H1 (cell line): ENCODE data around the gene TPM1. TPM values are rescaled to one million over a fixed set of nuclear protein-coding genes. Genes with fewer than 3 reads are reported as not detected.

Experiments
- CTCF ChIA-PET: fragments of 300-600 bp; sonication (Branson Sonifier 250); formaldehyde crosslinking; loops from one replicate; lab custom pipeline; 2021; ENCODE audit not compliant: partially characterized antibody; lab: Charles Lee
- POLR2A ChIA-PET: fragments of 300-600 bp; sonication (Branson Sonifier 250); formaldehyde crosslinking; loops from one replicate; lab custom pipeline; 2021; ENCODE audit warnings: inconsistent platforms; ENCODE audit not compliant: partially characterized antibody; lab: Charles Lee
- DNase-seq, 2 experiments: peaks; one replicate each; pipeline versions ENCODE4 v3.0.0 to v3.0.0-alpha.2; 2010 to 2022; ENCODE audit warnings: low spot score in 2 of 2, low read depth in 1 of 2, mixed read lengths in 1 of 2
- FAIRE-seq: peaks from 2 replicates; lab custom pipeline; 2011; peaks lifted over from hg19 to GRCh38; lab: Jason Lieb, UNC
- H2AFZ ChIP-seq: 2 replicates; pipeline ENCODE4 v1.8.1; 2012; ENCODE audit warnings: low read length, inconsistent platforms
- H2AK5ac ChIP-seq: 2 replicates; pipeline ENCODE4 v1.6.1; 2013; ENCODE audit warnings: low read depth, low read length
- H2BK120ac ChIP-seq: replicated peaks from 2 replicates; pipeline ENCODE3; 2013; ENCODE audit warnings: low read depth, low read length, inconsistent platforms
- H2BK12ac ChIP-seq: 2 replicates; pipeline ENCODE4 v1.6.1; 2013; ENCODE audit warnings: low read depth, low read length
- H2BK15ac ChIP-seq: 2 replicates; pipeline ENCODE4 v1.6.1; 2013; ENCODE audit warnings: low read length
- H2BK20ac ChIP-seq: 2 replicates; pipeline ENCODE4 v1.6.1; 2013; ENCODE audit warnings: low read length
- H2BK5ac ChIP-seq: 2 replicates; pipeline ENCODE4 v1.6.1; 2013; ENCODE audit warnings: low read depth, low read length
- H3K14ac ChIP-seq: 2 replicates; pipeline ENCODE4 v1.6.1; 2013; ENCODE audit warnings: inconsistent platforms; ENCODE audit not compliant: insufficient read length
- H3K18ac ChIP-seq: 2 replicates; pipeline ENCODE4 v1.6.1; 2013; ENCODE audit warnings: low read length; ENCODE audit errors: extremely low read depth
- H3K23ac ChIP-seq: 2 replicates; pipeline ENCODE4 v1.6.1; 2013; ENCODE audit warnings: inconsistent platforms; ENCODE audit not compliant: insufficient read length
- H3K23me2 ChIP-seq: 2 replicates; pipeline ENCODE4 v1.6.1; 2013; ENCODE audit warnings: low read depth, low read length
- H3K27ac ChIP-seq: 2 replicates; pipeline ENCODE4 v1.6.1; 2011; ENCODE audit warnings: low read depth, low read length, inconsistent platforms
- H3K27me3 ChIP-seq, 4 experiments: replicated peaks in 1 of 4; 1 replicate in 1 of 4; 2 replicates in 3 of 4; pipeline versions ENCODE4 v1.6.1 to v1.8.1; 2011 to 2013; ENCODE audit warnings: low read length in 3 of 4, mild to moderate bottlenecking in 3 of 4, inconsistent platforms in 2 of 4, mixed read lengths in 2 of 4, moderate library complexity in 1 of 4; ENCODE audit not compliant: control insufficient read depth in 3 of 4, insufficient read depth in 3 of 4; ENCODE audit errors: extremely low read depth in 1 of 4
- H3K36me3 ChIP-seq, 4 experiments: 2 replicates each; pipeline versions ENCODE4 v1.6.1 to v1.8.1; 2011 to 2013; ENCODE audit warnings: mild to moderate bottlenecking in 4 of 4, low read length in 3 of 4, moderate library complexity in 2 of 4, control low read depth in 1 of 4, inconsistent platforms in 1 of 4; ENCODE audit not compliant: insufficient read depth in 4 of 4, control insufficient read depth in 2 of 4
- H3K4ac ChIP-seq: replicated peaks from 2 replicates; pipeline ENCODE3; 2013; ENCODE audit warnings: low read length, low read depth, mixed read lengths, inconsistent platforms; ENCODE audit not compliant: insufficient read length
- H3K4me1 ChIP-seq, 4 experiments: replicated peaks in 1 of 4; 1 replicate in 1 of 4; 2 replicates in 3 of 4; pipeline versions ENCODE4 v1.6.1 to v1.8.1; 2011 to 2013; ENCODE audit warnings: low read length in 3 of 4, inconsistent platforms in 2 of 4, mixed read lengths in 1 of 4; ENCODE audit not compliant: insufficient read depth in 4 of 4, control insufficient read depth in 3 of 4
- H3K4me2 ChIP-seq, 2 experiments: 2 replicates each; pipeline versions ENCODE4 v1.6.1 to v1.8.1; 2011 to 2013; ENCODE audit warnings: low read depth in 2 of 2, low read length in 2 of 2, control low read depth in 1 of 2, inconsistent platforms in 1 of 2, mild to moderate bottlenecking in 1 of 2; ENCODE audit not compliant: insufficient read depth in 1 of 2
- H3K4me3 ChIP-seq, 4 experiments: fragments of 200-600, 300-600 bp in 1 of 4; sonication (generic), shearing (Covaris generic), sonication (Bioruptor Twin) in 1 of 4; 2 replicates each; pipeline versions ENCODE4 v1.5.1 to v1.8.1; 2011 to 2016; ENCODE audit warnings: low read length in 4 of 4, low read depth in 3 of 4, control low read depth in 2 of 4, inconsistent platforms in 2 of 4, mild to moderate bottlenecking in 2 of 4, mixed read lengths in 1 of 4, moderate library complexity in 1 of 4; ENCODE audit not compliant: insufficient read depth in 2 of 4; ENCODE audit errors: extremely low read depth in 1 of 4
- H3K56ac ChIP-seq: replicated peaks from 2 replicates; pipeline ENCODE3; 2013; ENCODE audit warnings: low read depth, mild to moderate bottlenecking, mixed read lengths, low read length, inconsistent platforms; ENCODE audit not compliant: insufficient read length
- H3K79me1 ChIP-seq: 2 replicates; pipeline ENCODE4 v1.6.1; 2013; ENCODE audit warnings: low read depth, low read length, control low read depth
- H3K79me2 ChIP-seq, 2 experiments: 2 replicates each; pipeline versions ENCODE4 v1.6.1 to v1.8.1; 2012 to 2013; ENCODE audit warnings: low read length in 2 of 2, mild to moderate bottlenecking in 2 of 2, inconsistent platforms in 1 of 2; ENCODE audit not compliant: insufficient read depth in 2 of 2, control insufficient read depth in 1 of 2
- H3K9ac ChIP-seq, 4 experiments: replicated peaks in 1 of 4; 1 replicate in 1 of 4; 2 replicates in 3 of 4; pipeline versions ENCODE4 v1.6.1 to v1.8.1; 2011 to 2013; ENCODE audit warnings: low read depth in 3 of 4, low read length in 3 of 4, control low read depth in 2 of 4, mild to moderate bottlenecking in 2 of 4, moderate library complexity in 2 of 4, inconsistent platforms in 1 of 4; ENCODE audit errors: extremely low read depth in 1 of 4
- H3K9me3 ChIP-seq, 2 experiments: 2 replicates each; pipeline versions ENCODE4 v1.6.1 to v1.8.1; 2012 to 2013; ENCODE audit warnings: mild to moderate bottlenecking in 2 of 2, moderate library complexity in 2 of 2, control low read depth in 1 of 2, inconsistent platforms in 1 of 2, low read depth in 1 of 2, low read length in 1 of 2, mixed read lengths in 1 of 2; ENCODE audit not compliant: insufficient read depth in 2 of 2
- H4K20me1 ChIP-seq, 2 experiments: replicated peaks in 1 of 2; 2 replicates each; pipeline versions ENCODE3 to v1.8.1; 2011 to 2013; ENCODE audit warnings: inconsistent platforms in 2 of 2, low read length in 2 of 2, mild to moderate bottlenecking in 1 of 2; ENCODE audit not compliant: insufficient read depth in 2 of 2, control insufficient read depth in 1 of 2
- H4K5ac ChIP-seq: 2 replicates; pipeline ENCODE4 v1.6.1; 2013; ENCODE audit warnings: low read length, low read depth, mixed read lengths, inconsistent platforms; ENCODE audit not compliant: insufficient read length
- H4K8ac ChIP-seq: 2 replicates; pipeline ENCODE4 v1.8.0; 2013; ENCODE audit warnings: mild to moderate bottlenecking, moderate library complexity, low read length, inconsistent platforms; ENCODE audit not compliant: insufficient read depth; ENCODE audit errors: extremely low read depth
- H4K91ac ChIP-seq: replicated peaks from 2 replicates; pipeline ENCODE3; 2013; ENCODE audit warnings: low read length, mixed read lengths, inconsistent platforms; ENCODE audit not compliant: insufficient read length
- CHD2 ChIP-seq: IDR thresholded peaks from 2 replicates; pipeline ENCODE4 v1.6.1; 2012; ENCODE audit warnings: low read length, improper control_type of control experiment
- EZH2 ChIP-seq: fragments of 200-600 bp; sonication (generic); IDR thresholded peaks from 2 replicates; pipeline ENCODE4 v1.7.1; 2012; ENCODE audit warnings: low read depth, mild to moderate bottlenecking, moderate library complexity, low read length, inconsistent platforms; ENCODE audit not compliant: severe bottlenecking
- KDM1A ChIP-seq: fragments of 200-600, 300-600 bp; sonication (generic); IDR thresholded peaks from 2 replicates; pipeline ENCODE4 v1.7.1; 2016; ENCODE audit warnings: mild to moderate bottlenecking, low read length, borderline replicate concordance
- NRF1 ChIP-seq: IDR thresholded peaks from 2 replicates; pipeline ENCODE4 v1.6.1; 2011; ENCODE audit warnings: mild to moderate bottlenecking, low read depth, low read length, improper control_type of control experiment
- POLR2A ChIP-seq, 2 experiments: IDR thresholded peaks; 1 replicate in 1 of 2; 2 replicates in 1 of 2; pipeline ENCODE4 v1.6.1; 2011; ENCODE audit warnings: low read depth in 2 of 2, low read length in 2 of 2, mild to moderate bottlenecking in 2 of 2; ENCODE audit errors: control extremely low read depth in 1 of 2
- RAD21 ChIP-seq, 2 experiments: IDR thresholded peaks in 1 of 2; conservative IDR thresholded peaks in 1 of 2; 2 replicates each; pipeline ENCODE4 v1.6.1; 2011; ENCODE audit warnings: low read depth in 2 of 2, low read length in 2 of 2, improper control_type of control experiment in 1 of 2, inconsistent platforms in 1 of 2, mild to moderate bottlenecking in 1 of 2, moderate library complexity in 1 of 2
- WGBS, 2 experiments: shearing (Covaris generic) in 1 of 2; methylation state at CpG; one replicate each; pipeline versions ENCODE4 v1.1.6 to v1.1.7; 2013 to 2015; ENCODE audit warnings: low lambda C conversion rate in 2 of 2, mixed read lengths in 2 of 2, inconsistent platforms in 1 of 2, low coverage in 1 of 2, missing lambda C conversion rate in 1 of 2; ENCODE audit not compliant: insufficient replicate concordance in 2 of 2, insufficient coverage in 1 of 2, insufficient read length in 1 of 2; ENCODE audit errors: extremely low coverage in 1 of 2, missing lambda C conversion rate in 1 of 2; 5-methylcytosine and 5-hydroxymethylcytosine counted together
- polyA plus RNA-seq, 7 experiments: library from polyadenylated mRNA; depleted of rRNA in 3 of 7; stranded (reverse) in 5 of 7; unstranded in 2 of 7; fragments of >200 nt in 5 of 7; fragments of 200-250 nt in 2 of 7; gene quantifications; 1 replicate in 5 of 7; 2 replicates in 1 of 7; 4 replicates in 1 of 7; pipeline versions ENCODE4 v1.2.1 to v1.2.3, GENCODE V29; 2011 to 2013; ENCODE audit warnings: missing spikeins in 2 of 7, mixed read lengths in 2 of 7
- total RNA-seq: library from RNA; stranded (reverse); fragmentation: NEBNext Ultra II Directional; extraction: Animal tissue kit (Norgen Biotek cat#: 25700); gene quantifications from 2 replicates; pipeline ENCODE4 v1.2.1, GENCODE V29; 2021
- TF ChIP-seq, protein P1 (sequence below): IDR thresholded peaks from 2 replicates; pipeline ENCODE4 v1.6.1; 2012; ENCODE audit warnings: inconsistent platforms

Gene TPM1
- total and polyA plus RNA-seq, 2 of the 8 experiments (the other 6 are each of a cell fraction or from before 2014, with no cell fraction given): 258 to 579 TPM

DNA sequence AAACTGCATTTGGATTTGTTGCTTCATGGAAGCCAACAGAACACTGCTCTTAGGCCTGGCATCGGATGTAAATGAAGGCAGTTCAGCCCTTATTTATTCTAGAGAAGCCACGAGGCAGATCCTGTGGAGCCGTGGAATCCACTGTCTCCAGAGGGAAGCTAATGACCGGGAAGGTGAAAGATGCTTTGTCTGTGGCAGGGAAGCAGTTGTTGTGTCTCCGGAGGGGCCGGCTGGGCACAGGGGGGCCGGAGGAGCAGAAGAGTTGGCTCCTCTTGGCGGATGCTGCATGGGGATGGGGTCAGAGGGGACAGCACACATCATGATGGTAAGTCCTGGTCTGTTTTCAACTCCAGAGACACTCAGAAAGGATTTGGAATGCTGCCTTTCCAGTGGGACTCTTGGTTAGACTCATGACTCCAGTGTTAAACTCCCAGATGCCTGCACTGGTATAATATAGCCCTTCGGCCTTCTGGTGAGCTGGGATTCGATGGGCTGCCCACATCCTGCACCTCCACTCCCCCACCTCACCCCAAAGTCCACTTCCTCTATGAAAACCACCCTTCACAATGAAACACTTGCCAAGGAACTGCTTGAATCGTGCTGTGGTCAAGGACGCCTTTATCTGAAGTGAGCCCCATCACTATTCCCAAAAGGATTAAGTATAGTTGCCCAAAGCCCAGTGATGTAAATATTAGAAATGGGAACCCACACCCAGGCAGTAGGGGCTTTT lies 33.6 kb downstream of the TPM1 start:
- H4K8ac ChIP-seq: no peak overlapping the region
- H2BK5ac ChIP-seq: peak overlapping the region; percentile 93
- H3K27ac ChIP-seq: peak overlapping the region; percentile 76
- no peak overlapping the region for H2AFZ ChIP-seq
- peak overlapping the region in 1 of 4 experiments; percentile 36; a peak in 2 of 8 replicates for H3K4me3 ChIP-seq
- H4K91ac ChIP-seq: peak overlapping the region; percentile 83
- H3K4me2 ChIP-seq: peak overlapping the region; percentile 56 to 61
- H3K4ac ChIP-seq: peak overlapping the region; percentile 41
- no peaks in the 10 kb centered on the region for H3K23me2 ChIP-seq
- FAIRE-seq (no peak), DNase-seq (no peak)
- TF ChIP-seq EZH2 (no peak), RAD21 (IDR thresholded peaks at IDR 0.05 in 1 of 2, conservative IDR thresholded peaks at IDR 0.05 in 1 of 2; ENCODE audit: low read depth in 2 of 2, low read length in 2 of 2) (no peak), NRF1 (no peak), CHD2 (0 out of 2 replicates have a peak, but pooled peaks have one; percentile 7), POLR2A (IDR thresholded peaks at IDR 0.05; ENCODE audit: control extremely low read depth in 1 of 2, low read depth in 2 of 2, low read length in 2 of 2) (peak in 1 of 2 experiments; percentile 51; a peak in 1 of 3 replicates), KDM1A (no peak)
- TF ChIP-seq, protein P1, sequence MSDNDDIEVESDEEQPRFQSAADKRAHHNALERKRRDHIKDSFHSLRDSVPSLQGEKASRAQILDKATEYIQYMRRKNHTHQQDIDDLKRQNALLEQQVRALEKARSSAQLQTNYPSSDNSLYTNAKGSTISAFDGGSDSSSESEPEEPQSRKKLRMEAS: no peak
- no peaks in the 10 kb centered on the region for H3K79me1 ChIP-seq
- H4K20me1 ChIP-seq: no peaks in the 10 kb centered on the region
- no peak overlapping the region for H3K23ac ChIP-seq
- H4K5ac ChIP-seq: peak overlapping the region; percentile 3
- no peaks in the 10 kb centered on the region for H3K79me2 ChIP-seq
- no peak overlapping the region for H3K14ac ChIP-seq
- CTCF ChIA-PET: interaction anchor here (0.8 to 1.9 kb wide), 6 partner anchors 10 to 28 kb away, joined by 3 to 16 read pairs (median 4); no protein-coding TSS in a partner anchor
- H3K9ac ChIP-seq: peak overlapping the region in 3 of 4 experiments; percentile 7 to 42 (median 39); a peak in 3 of 7 replicates
- no peaks in the 10 kb centered on the region for H3K27me3 ChIP-seq
- peak overlapping the region; percentile 76 for H2BK120ac ChIP-seq
- H2AK5ac ChIP-seq: peak overlapping the region; percentile 88
- peaks cover 15 to 27% (median 20%) of the 10 kb centered on the region in 4 experiments for H3K4me1 ChIP-seq
- H3K36me3 ChIP-seq: peaks cover 0 to 10% (median 5%) of the 10 kb centered on the region in 4 experiments; a peak in 5 of 8 replicates
- H2BK12ac ChIP-seq: peak overlapping the region; percentile 98
- H3K9me3 ChIP-seq: no peaks in the 10 kb centered on the region
- no peak overlapping the region for H2BK15ac ChIP-seq
- POLR2A ChIA-PET: interaction anchor here (0.6 to 18.9 kb wide), 4 partner anchors 12 to 225 kb away, joined by 3 to 635 read pairs (median 164); partner anchors contain the start of gene TPM1
- 40% methylated on average over 12 of the region's 12 CpGs; no CpG with 5 or more reads in 1 of the 2 experiments for WGBS, 2 experiments
- peak overlapping the region; percentile 32 for H3K56ac ChIP-seq
- H2BK20ac ChIP-seq: peak overlapping the region; percentile 99
- peak overlapping the region; percentile 52 for H3K18ac ChIP-seq
